NCI-H146 treated with DMSO at 0.1 percent for 48 hours (cell line): ENCODE data around the gene KRTAP10-9.
"Not testable (repeated sequence)": the region's sequence is repeated elsewhere in the genome, so short reads cannot be mapped to it uniquely, and the experiment has no call there.

Source experiments
- DNase-seq: peaks from one replicate; lab custom pipeline; 2025; ENCODE audit not compliant: unreplicated experiment; lab: John Stamatoyannopoulos, UW

KRTAP10-9 gene

GRCh38 chr21:44626673-44627143, at the start of gene KRTAP10-9:
TSS of gene KRTAP10-9 (plus strand) at chr21:44627093. CDS start at chr21:44627172, 79 bp downstream.
- DNase-seq = peak; percentile 54

GRCh38 chr21:44578371-44579055, 48.4 kb upstream of the KRTAP10-9 start:
- no peak for DNase-seq

- DNase-seq = no peak
Measured at GRCh38 chr21:44579056-44579832, 47.6 kb upstream of the KRTAP10-9 start.

- no peak for DNase-seq
Measured at GRCh38 chr21:44579833-44580144, 47.1 kb upstream of the KRTAP10-9 start.

- not testable (repeated sequence) for DNase-seq
Measured at GRCh38 chr21:44580231-44580821, 46.6 kb upstream of the KRTAP10-9 start, which contains the start of gene KRTAP10-5. TSS of gene KRTAP10-5 (minus strand) at chr21:44580604. CDS start at chr21:44580578, 26 bp downstream.

- DNase-seq = no peak
Measured at GRCh38 chr21:44581158-44581557, 45.7 kb upstream of the KRTAP10-9 start.

- DNase-seq = no peak
Measured at GRCh38 chr21:44582055-44582454, 44.8 kb upstream of the KRTAP10-9 start.

GRCh38 chr21:44583089-44583799, 43.6 kb upstream of the KRTAP10-9 start:
- DNase-seq = peak; percentile 61

- peak; percentile 61 for DNase-seq
Measured at GRCh38 chr21:44583800-44584147, 43.1 kb upstream of the KRTAP10-9 start.

- DNase-seq = no peak
Measured at GRCh38 chr21:44585892-44586291, 41.0 kb upstream of the KRTAP10-9 start.

GRCh38 chr21:44589094-44589493, 37.8 kb upstream of the KRTAP10-9 start:
- no peak for DNase-seq

GRCh38 chr21:44589586-44590305, 37.1 kb upstream of the KRTAP10-9 start:
- DNase-seq = no peak

GRCh38 chr21:44590311-44590721, 36.6 kb upstream of the KRTAP10-9 start:
- DNase-seq = no peak

- not testable (repeated sequence) for DNase-seq
Measured at GRCh38 chr21:44590897-44591800, 35.7 kb upstream of the KRTAP10-9 start.

GRCh38 chr21:44591801-44592130, 35.1 kb upstream of the KRTAP10-9 start:
- DNase-seq = not testable (repeated sequence)

- peak; percentile 9 for DNase-seq
Measured at GRCh38 chr21:44592446-44593311, 34.2 kb upstream of the KRTAP10-9 start, which contains the start of gene KRTAP10-6. TSS of gene KRTAP10-6 (minus strand) at chr21:44592505. CDS start at chr21:44592484, 21 bp downstream.

- DNase-seq = no peak
Measured at GRCh38 chr21:44593598-44594405, 33.1 kb upstream of the KRTAP10-9 start.

GRCh38 chr21:44594406-44594916, 32.4 kb upstream of the KRTAP10-9 start:
- DNase-seq = no peak
